GM12875 (cell line): ENCODE data around the gene ANGPTL8.

ENCODE experiments used
- H3K4me3 ChIP-seq: one replicate; pipeline ENCODE4 v1.5.1; 2011; ENCODE audit warnings: low read depth, low read length, control low read depth
- CTCF ChIP-seq: IDR thresholded peaks from 2 replicates; pipeline ENCODE4 v1.5.1; 2011; ENCODE audit warnings: low read depth, mild to moderate bottlenecking, control low read depth, inconsistent platforms, low read length, moderate library complexity, borderline replicate concordance; ENCODE audit not compliant: insufficient read depth

Gene ANGPTL8

DNA sequence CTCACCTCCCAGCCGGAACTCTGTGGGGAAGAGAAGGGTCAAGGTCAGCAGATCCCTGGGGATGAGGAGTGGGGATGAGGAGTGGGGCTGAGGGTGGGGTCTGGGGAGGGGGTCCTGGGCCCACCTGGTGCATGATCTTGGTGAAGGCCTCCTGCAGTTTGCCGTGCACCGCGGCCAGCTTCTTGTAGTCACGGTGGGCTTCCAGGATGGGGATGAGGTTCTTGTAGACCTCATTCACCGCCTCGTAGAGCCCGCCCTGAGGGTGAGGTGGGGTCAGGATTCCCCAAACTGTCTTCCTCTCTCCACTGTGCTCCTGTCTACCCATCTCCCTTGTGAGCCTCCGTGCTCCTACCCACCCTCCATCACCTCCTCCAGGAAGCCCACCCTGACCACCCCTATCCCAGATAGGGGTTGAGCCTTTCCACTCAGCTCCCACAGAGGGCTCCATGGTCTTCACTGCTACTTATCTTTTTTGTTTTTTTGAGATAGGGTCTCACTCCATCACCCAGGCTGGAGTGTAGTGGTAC lies 35.3 kb upstream of the ANGPTL8 start:
- TF ChIP-seq CTCF: no peak
- H3K4me3 ChIP-seq: no peak overlapping the region

DNA sequence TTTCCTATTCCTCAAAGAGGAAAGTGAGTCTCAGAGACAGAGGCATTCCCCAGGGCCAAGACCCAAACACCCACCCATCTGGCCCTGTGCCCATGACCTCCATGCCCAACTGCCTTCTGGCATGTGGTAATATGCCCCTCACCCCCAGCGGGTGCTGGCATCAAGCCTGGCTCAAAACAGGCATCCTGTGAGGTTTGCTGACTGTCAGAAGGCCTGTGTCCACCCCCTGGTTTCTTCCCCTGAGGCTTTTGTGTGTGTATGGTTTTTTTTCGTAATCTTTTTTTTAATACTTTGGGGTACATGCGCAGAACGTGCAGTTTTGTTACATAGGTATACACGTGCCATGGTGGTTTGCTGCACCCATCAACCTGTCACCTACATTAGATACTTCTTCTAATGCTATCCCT lies 34.5 kb upstream of the ANGPTL8 start:
- H3K4me3 ChIP-seq: no peak overlapping the region
- no peak for TF ChIP-seq CTCF

GRCh38 chr19:11205939-11206570 lies 33.4 kb upstream of the ANGPTL8 start:
- no peak for TF ChIP-seq CTCF
- no peak overlapping the region for H3K4me3 ChIP-seq

DNA sequence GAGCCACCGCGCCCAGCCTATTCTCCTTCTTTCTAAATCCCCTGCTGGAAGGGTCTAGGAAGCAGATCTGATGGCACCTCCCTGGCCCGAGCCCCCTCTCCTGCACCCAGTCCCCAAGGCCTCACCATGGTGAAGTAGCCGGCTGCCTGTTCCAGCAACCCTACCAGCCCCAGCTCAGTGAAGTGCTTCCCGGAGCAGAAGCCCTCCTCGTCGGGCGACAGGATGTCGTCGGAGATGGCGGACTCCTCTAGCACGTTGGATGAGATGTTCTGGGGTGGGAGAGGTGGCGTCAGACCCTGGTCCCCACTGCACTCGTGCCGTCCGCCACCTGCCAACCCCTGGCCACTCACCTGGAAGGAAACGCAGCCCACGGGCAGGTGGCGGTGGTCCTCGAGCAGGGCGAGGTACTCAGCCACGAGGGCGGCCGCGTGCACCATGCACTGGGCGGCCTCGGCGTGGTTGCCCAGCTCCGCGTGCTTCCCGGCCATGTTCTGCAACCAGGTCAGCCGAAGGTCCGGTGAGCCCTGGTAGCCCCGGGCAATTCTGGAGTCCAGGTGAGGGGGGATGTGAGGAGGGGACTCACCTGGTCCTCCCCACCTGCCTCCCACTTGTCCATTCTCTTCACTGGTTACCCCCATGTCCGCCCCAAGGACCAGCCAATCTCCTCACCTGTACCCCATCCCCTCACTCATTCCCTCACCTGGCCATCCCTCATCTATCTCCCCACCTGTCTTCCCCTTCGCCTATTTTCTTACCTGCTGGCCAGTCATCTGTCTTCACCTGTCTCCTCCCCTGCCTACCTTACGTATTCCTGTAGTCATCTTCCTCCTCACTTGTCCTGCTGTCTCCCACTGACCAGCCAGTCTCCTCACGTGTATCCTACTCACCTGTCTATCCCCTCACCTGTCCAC lies 30.6 kb upstream of the ANGPTL8 start:
- no peak for TF ChIP-seq CTCF

DNA sequence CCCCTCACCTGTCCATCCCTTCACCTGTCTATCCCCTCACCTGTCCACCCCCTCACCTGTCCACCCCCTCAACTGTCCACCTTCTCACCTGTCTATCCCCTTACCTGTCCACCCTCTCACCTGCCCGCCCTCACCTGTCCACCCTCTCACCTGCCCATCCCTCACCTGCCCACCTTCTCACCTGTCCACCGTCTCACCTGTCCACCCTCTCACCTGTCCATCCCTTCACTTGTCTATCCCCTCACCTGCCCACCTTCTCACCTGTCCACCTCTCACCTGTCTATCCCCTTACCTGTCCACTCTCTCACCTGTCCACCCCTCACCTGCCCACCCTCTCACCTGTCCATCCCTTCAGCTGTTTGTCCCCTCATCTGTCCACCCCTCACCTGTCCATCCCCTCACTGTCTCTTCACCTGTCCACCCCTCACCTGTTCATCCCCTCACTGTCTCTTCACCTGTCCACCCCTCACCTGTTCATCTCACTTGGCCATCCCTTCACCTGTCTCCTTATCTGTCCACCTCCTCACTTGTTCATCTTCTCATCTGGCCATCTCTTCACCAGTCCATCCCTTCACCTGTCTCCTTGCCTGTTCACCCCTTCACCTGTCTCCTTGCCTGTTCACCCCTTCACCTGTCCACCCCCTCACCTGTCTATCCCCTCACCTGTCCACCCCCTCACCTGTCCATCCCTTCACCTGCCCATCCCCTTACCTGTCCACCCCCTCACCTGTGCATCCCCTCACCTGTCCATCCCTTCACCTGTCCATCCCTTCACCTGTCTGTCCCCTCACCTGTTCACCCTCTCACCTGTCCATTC lies 29.4 kb upstream of the ANGPTL8 start:
- TF ChIP-seq CTCF: no peak
- H3K4me3 ChIP-seq: no peak overlapping the region

More for the DNA sequence above, 30.6 kb upstream of the ANGPTL8 start:
- H3K4me3 ChIP-seq: no peak overlapping the region

DNA sequence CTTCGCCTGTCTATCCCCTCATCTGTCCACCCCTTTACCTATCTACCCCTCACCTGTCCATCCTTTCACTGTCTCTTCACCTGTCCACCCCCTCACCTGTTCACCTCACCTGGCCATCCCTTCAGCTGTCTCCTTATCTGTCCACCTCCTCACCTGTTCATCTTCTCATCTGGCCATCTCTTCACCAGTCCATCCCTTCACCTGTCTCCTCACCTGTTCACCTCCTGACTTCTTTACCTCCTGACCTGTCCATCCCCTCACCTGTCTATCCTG lies 28.8 kb upstream of the ANGPTL8 start:
- no peak for TF ChIP-seq CTCF
- no peak overlapping the region for H3K4me3 ChIP-seq
